K562 (cell line): ENCODE data around the gene GMEB1. TPM values are rescaled to one million over a fixed set of nuclear protein-coding genes. Genes with fewer than 3 reads are reported as not detected.

Source experiments
- ATF7 ChIP-seq: fragments of 450-650 bp; IDR thresholded peaks from 2 replicates; pipeline ENCODE4 v1.7.1; 2014; ENCODE audit warnings: mild to moderate bottlenecking, moderate library complexity
- BHLHE40 ChIP-seq: IDR thresholded peaks from 2 replicates; pipeline ENCODE4 v1.6.1; 2011; ENCODE audit warnings: low read length, improper control_type of control experiment
- BRD9 ChIP-seq: fragments of 450-650 bp; IDR thresholded peaks from 2 replicates; pipeline ENCODE4 v1.6.1; 2018; ENCODE audit warnings: low read depth; ENCODE audit not compliant: partially characterized antibody
- EP400 ChIP-seq: fragments of 450-650 bp; IDR thresholded peaks from 2 replicates; pipeline ENCODE4 v1.6.1; 2017; ENCODE audit warnings: antibody characterized with exemption, mild to moderate bottlenecking, moderate library complexity
- FOXM1 ChIP-seq, 2 experiments: fragments of 450-650 bp in 1 of 2; sonication (generic) in 1 of 2; formaldehyde crosslinking in 1 of 2; IDR thresholded peaks; 2 replicates each; pipeline versions ENCODE4 v1.6.1 to v1.9.0; 2017 to 2022; ENCODE audit warnings: low read depth in 2 of 2, mild to moderate bottlenecking in 2 of 2, missing genetic modification reagents in 1 of 2, moderate library complexity in 1 of 2
- HNRNPL ChIP-seq: fragments of 200-400 bp; formaldehyde crosslinking; IDR thresholded peaks from 2 replicates; pipeline ENCODE4 v1.6.1; 2017; ENCODE audit warnings: low read depth, mild to moderate bottlenecking, low read length
- JUND ChIP-seq, 2 experiments: IDR thresholded peaks; 2 replicates in 1 of 2; 3 replicates in 1 of 2; pipeline ENCODE4 v1.6.1; 2011; ENCODE audit warnings: borderline replicate concordance in 2 of 2, low read depth in 2 of 2, low read length in 2 of 2, improper control_type of control experiment in 1 of 2, missing biosample characterization in 1 of 2, missing genetic modification characterization in 1 of 2, missing genetic modification reagents in 1 of 2
- KDM5B ChIP-seq: fragments of 200-600 bp; sonication (generic); IDR thresholded peaks from 2 replicates; pipeline ENCODE4 v1.6.1; 2012; ENCODE audit warnings: low read depth, mild to moderate bottlenecking, moderate library complexity, low read length, control low read depth, inconsistent platforms; ENCODE audit not compliant: insufficient replicate concordance
- KLF1 ChIP-seq: fragments of 450-650 bp; IDR thresholded peaks from 2 replicates; pipeline ENCODE4 v1.6.1; 2016; ENCODE audit warnings: missing genetic modification characterization, missing compliant biosample characterization
- PTBP1 ChIP-seq: fragments of 200-400 bp; formaldehyde crosslinking; IDR thresholded peaks from 2 replicates; pipeline ENCODE4 v1.6.1; 2017; ENCODE audit warnings: low read depth, low read length
- PTRF ChIP-seq: fragments of 450-650 bp; IDR thresholded peaks from 2 replicates; pipeline ENCODE4 v1.6.1; 2016; ENCODE audit warnings: mild to moderate bottlenecking, missing genetic modification characterization, missing compliant biosample characterization
- SP2 ChIP-seq: IDR thresholded peaks from 2 replicates; pipeline ENCODE4 v1.6.1; 2011; ENCODE audit warnings: mild to moderate bottlenecking, low read depth, low read length, moderate library complexity; ENCODE audit not compliant: poor library complexity, severe bottlenecking; ENCODE audit errors: extremely low read depth
- ZNF124 ChIP-seq: sonication (generic); formaldehyde crosslinking; IDR thresholded peaks from 2 replicates; pipeline ENCODE4 v1.8.1; 2022; ENCODE audit warnings: missing genetic modification reagents
- ZNF586 ChIP-seq: fragments of 450-650 bp; formaldehyde crosslinking; conservative IDR thresholded peaks from 2 replicates; pipeline ENCODE4 v1.4.0; 2020; ENCODE audit warnings: mild to moderate bottlenecking, moderate library complexity
- ZNF644 ChIP-seq: fragments of 200-800 bp; sonication (Bioruptor generic); IDR thresholded peaks from 2 replicates; pipeline ENCODE4 v1.6.1; 2016; ENCODE audit warnings: low read depth, missing genetic modification characterization, missing compliant biosample characterization
- polyA plus RNA-seq, 8 experiments: library from polyadenylated mRNA; depleted of rRNA in 4 of 8; stranded (reverse) in 5 of 8; unstranded in 3 of 8; fragments of >200 nt; fragmentation: Nextera tagmentation in 2 of 8; fragmentation: Illumina TruSeq in 1 of 8; extraction: Ambion mirVana in 2 of 8; extraction: Trizol in 1 of 8; gene quantifications; 2 replicates each; pipeline versions ENCODE4 v1.2.1 to v1.2.3, GENCODE V29; 2011 to 2014; ENCODE audit warnings: inconsistent platforms in 1 of 8, missing spikeins in 1 of 8
- total RNA-seq, 7 experiments: library from RNA; depleted of rRNA in 6 of 7; stranded (reverse); fragments of >200 nt in 6 of 7; fragmentation: Illumina TruSeq in 2 of 7; extraction: Trizol in 2 of 7; gene quantifications; 2 replicates each; pipeline versions ENCODE4 v1.2.1 to v1.2.3, GENCODE V29; 2011 to 2021; ENCODE audit warnings: low replicate concordance in 1 of 7
- TF ChIP-seq, protein P1 (sequence below), 2 experiments: fragments of 450-650 bp; formaldehyde crosslinking in 1 of 2; IDR thresholded peaks; 2 replicates each; pipeline versions ENCODE4 v1.4.0 to v1.6.1; 2014 to 2020; ENCODE audit warnings: mild to moderate bottlenecking in 2 of 2, borderline replicate concordance in 1 of 2, low read depth in 1 of 2
- TF ChIP-seq, protein P2 (sequence below): fragments of 250-450 bp; sonication (Bioruptor Pico); IDR thresholded peaks from 2 replicates; pipeline ENCODE4 v1.8.0; 2021; ENCODE audit warnings: mild to moderate bottlenecking, moderate library complexity

Gene GMEB1
- total and polyA plus RNA-seq, 9 of the 15 experiments (the other 6 are each of a cell fraction or from before 2014, with no cell fraction given), result 6.6 to 17.5 (median 8.5) TPM

- TF ChIP-seq, protein P1, sequence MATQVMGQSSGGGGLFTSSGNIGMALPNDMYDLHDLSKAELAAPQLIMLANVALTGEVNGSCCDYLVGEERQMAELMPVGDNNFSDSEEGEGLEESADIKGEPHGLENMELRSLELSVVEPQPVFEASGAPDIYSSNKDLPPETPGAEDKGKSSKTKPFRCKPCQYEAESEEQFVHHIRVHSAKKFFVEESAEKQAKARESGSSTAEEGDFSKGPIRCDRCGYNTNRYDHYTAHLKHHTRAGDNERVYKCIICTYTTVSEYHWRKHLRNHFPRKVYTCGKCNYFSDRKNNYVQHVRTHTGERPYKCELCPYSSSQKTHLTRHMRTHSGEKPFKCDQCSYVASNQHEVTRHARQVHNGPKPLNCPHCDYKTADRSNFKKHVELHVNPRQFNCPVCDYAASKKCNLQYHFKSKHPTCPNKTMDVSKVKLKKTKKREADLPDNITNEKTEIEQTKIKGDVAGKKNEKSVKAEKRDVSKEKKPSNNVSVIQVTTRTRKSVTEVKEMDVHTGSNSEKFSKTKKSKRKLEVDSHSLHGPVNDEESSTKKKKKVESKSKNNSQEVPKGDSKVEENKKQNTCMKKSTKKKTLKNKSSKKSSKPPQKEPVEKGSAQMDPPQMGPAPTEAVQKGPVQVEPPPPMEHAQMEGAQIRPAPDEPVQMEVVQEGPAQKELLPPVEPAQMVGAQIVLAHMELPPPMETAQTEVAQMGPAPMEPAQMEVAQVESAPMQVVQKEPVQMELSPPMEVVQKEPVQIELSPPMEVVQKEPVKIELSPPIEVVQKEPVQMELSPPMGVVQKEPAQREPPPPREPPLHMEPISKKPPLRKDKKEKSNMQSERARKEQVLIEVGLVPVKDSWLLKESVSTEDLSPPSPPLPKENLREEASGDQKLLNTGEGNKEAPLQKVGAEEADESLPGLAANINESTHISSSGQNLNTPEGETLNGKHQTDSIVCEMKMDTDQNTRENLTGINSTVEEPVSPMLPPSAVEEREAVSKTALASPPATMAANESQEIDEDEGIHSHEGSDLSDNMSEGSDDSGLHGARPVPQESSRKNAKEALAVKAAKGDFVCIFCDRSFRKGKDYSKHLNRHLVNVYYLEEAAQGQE (IDR thresholded peaks at IDR 0.05; ENCODE audit: borderline replicate concordance), result peak; percentile 68
- TF ChIP-seq, protein P1 (CRISPR knock-in tag; IDR thresholded peaks at IDR 0.05; ENCODE audit: low read depth), result 0 out of 2 replicates have a peak, but pooled peaks have one; percentile 50
- TF ChIP-seq ZNF124 (CRISPR knock-in tag) (no peak), KDM5B (peak; percentile 71), FOXM1 (IDR thresholded peaks at IDR 0.05; ENCODE audit: low read depth) (no peak), FOXM1 (CRISPR knock-in tag; IDR thresholded peaks at IDR 0.05; ENCODE audit: low read depth) (0 out of 2 replicates have a peak, but pooled peaks have one; percentile 36), EP400 (no peak), BHLHE40 (no peak), SP2 (no peak), BRD9 (peak; percentile 35), ATF7 (no peak), PTRF (no peak), JUND (IDR thresholded peaks at IDR 0.05; ENCODE audit: borderline replicate concordance, low read depth, low read length) (no peak), JUND (tag; IDR thresholded peaks at IDR 0.05; ENCODE audit: borderline replicate concordance, low read depth, low read length) (no peak), ZNF644 (tag) (no peak), KLF1 (tag) (no peak), ZNF586 (CRISPR knock-in tag) (no peak), HNRNPL (no peak), PTBP1 (no peak)
- TF ChIP-seq, protein P2, sequence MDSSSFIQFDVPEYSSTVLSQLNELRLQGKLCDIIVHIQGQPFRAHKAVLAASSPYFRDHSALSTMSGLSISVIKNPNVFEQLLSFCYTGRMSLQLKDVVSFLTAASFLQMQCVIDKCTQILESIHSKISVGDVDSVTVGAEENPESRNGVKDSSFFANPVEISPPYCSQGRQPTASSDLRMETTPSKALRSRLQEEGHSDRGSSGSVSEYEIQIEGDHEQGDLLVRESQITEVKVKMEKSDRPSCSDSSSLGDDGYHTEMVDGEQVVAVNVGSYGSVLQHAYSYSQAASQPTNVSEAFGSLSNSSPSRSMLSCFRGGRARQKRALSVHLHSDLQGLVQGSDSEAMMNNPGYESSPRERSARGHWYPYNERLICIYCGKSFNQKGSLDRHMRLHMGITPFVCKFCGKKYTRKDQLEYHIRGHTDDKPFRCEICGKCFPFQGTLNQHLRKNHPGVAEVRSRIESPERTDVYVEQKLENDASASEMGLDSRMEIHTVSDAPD (CRISPR knock-in tag), result no peak
Measured at GRCh38 chr1:28668956-28669723, 556 bp downstream of the GMEB1 start (continued).
